Activated CD8-positive, alpha-beta memory T cell treated with anti-CD3 and anti-CD28 coated beads for 1 hour (primary cell): ENCODE results near the gene IFNLR1.

Experiments used
- DNase-seq, 2 donors: peaks; one replicate each; pipeline ENCODE4 v3.0.0-alpha.2; 2020; ENCODE audit warnings: low read depth in 1 of 2; ENCODE audit errors: extremely low read depth in 1 of 2

Gene IFNLR1

GRCh38 chr1:24152631-24153494 is 34.2 kb downstream of the IFNLR1 start:
- no peak for DNase-seq

GRCh38 chr1:24151175-24151533 is 35.9 kb downstream of the IFNLR1 start:
- DNase-seq = no peak

DNA sequence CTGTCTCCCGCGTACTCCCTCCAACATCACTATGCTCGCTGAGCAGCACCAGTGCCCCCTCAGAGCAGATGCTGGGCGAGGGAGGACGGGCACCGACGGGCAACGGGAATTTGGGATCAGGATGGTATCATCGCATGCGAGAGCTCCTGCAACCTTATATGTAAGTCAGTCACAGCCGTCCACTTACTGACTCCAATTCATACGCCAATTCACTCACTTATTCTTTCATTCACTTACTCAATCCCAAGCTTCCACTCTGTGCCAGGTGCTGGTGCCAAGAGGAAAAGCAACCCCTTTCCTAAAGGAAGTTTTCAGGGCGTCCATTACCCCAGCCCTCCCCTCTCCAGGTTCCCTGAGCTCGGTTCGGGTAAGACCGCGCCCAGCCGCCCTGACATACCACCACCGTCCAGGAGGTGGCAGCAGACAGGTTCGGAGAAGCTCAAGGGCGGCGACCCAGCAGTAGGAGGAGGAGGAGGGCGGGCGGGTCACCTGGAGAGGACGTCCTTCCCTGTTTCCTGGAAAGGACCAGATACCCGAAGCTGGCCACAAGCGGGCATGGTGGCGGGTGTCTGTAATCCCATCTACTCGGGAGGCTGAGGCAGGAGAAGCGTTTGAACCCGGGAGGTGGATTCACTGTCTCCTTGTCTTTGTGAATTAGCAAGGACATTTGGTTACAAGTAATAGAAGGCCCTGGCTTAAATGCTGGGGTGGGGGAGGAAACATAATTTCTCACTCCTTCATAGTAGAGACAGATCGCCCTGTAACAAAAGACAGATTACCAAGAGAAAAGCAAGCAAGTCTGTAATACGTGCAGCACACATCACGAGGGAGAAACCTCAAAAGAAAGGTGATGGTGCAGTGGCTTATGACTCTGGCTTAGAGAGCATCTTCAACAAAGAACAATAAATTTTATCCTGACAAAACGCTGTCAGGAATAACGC is 36.6 kb downstream of the IFNLR1 start:
- DNase-seq = peak; percentile 61 to 83

- no peak for DNase-seq
Observed at GRCh38 chr1:24149866-24150233, 37.2 kb downstream of the IFNLR1 start.

DNA sequence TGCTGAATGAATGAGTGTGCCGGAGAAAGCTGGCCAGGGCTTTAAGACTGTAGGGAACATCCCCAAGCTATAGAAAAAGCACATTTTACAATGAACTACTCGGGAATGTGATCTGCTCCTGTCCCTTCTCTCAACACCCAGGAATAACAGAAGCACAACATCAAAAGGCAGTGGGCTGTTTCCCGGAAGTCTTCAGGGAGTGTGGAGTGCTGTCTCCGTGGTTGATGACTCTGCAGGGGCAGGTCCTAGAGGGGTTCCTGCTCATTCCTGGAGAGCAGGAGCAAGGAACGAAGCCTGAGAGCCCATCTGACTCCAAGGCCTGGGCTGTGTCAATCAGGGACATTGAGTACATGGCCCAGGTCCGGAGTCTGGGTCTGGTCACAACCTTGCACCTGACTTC is 39.3 kb downstream of the IFNLR1 start:
- no peak for DNase-seq

DNA sequence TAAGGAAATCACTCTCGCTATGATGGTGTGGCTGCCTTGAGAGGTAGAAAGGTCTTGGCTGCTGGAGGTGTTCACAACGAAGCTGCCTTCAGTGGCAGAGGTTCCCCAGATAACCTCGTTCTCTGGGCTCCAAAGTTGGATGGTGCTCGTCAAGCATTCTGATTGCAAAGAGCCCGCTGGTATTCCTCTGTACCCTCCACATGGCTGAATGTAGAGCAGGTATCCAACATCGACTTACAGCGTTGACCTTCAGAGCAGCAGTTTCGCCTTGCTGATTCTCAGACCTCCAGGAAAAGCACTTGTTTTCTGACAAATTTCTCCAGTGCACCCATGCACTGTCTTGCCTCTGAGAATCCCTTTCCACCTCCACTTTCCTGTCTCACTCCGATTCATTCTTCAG is 39.9 kb downstream of the IFNLR1 start:
- DNase-seq = no peak

- DNase-seq = no peak
Observed at GRCh38 chr1:24142546-24143534, 44.2 kb downstream of the IFNLR1 start, which contains the start of gene IL22RA1. Gene IL22RA1 (minus strand): TSS chr1:24143140. CDS start chr1:24143082, 58 bp downstream.

GRCh38 chr1:24141311-24141997 is 45.6 kb downstream of the IFNLR1 start:
- DNase-seq = no peak

GRCh38 chr1:24140741-24141181 is 46.3 kb downstream of the IFNLR1 start:
- no peak for DNase-seq

GRCh38 chr1:24139841-24140425 is 47.2 kb downstream of the IFNLR1 start:
- DNase-seq = no peak

DNA sequence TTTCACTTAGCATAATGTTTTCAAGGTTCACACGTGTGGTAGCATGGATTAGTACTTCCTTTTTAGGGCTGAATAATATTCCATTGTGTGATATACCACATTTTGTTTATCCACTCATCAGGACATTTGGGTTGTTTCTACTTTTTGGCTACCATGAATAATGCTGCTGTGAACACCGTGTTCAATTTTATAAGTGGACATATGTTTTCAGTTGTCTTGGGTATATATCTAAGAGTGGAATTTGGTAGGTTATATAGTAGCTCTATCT is 47.9 kb downstream of the IFNLR1 start:
- no peak for DNase-seq

DNA sequence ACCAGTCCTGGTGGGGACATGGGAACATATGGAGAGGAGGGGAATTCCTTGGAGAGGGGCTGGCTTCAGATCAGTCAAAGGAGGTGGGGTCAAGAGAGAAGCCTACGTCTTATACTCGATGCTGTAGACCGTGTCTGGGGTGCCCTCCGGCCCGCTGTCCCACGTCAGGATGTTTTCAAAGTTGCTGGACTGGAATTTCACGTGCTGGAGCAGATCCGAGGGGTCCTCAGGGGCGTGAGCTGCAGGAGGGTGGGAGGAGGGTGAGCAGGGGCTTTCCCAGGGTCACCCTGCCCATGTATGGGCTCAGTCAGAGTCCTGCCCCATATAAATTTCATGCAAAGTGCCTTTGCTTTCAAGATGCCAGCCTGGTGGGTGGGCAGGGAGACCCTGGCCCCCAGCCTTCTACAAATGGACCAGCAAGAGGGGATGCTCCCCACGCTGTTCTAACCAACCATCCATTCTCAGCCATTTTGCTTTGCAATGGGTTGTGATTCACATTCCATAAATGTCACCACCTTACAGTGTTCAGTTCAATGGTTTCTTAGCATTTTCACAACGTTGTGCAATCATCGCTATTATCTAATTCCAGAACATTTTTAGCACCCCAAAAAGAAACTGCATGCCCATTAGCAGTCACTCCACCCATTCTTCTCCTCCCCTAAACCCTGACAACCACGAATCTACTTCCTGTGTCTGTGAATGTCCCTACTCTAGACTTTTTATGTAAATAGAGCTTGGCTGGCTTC is 48.4 kb downstream of the IFNLR1 start:
- DNase-seq = no peak

- DNase-seq = no peak
Observed at GRCh38 chr1:24136956-24137539, 50.0 kb downstream of the IFNLR1 start.

GRCh38 chr1:24134376-24134775 is 52.7 kb downstream of the IFNLR1 start:
- no peak for DNase-seq

GRCh38 chr1:24133819-24134218 is 53.3 kb downstream of the IFNLR1 start:
- DNase-seq = no peak

DNA sequence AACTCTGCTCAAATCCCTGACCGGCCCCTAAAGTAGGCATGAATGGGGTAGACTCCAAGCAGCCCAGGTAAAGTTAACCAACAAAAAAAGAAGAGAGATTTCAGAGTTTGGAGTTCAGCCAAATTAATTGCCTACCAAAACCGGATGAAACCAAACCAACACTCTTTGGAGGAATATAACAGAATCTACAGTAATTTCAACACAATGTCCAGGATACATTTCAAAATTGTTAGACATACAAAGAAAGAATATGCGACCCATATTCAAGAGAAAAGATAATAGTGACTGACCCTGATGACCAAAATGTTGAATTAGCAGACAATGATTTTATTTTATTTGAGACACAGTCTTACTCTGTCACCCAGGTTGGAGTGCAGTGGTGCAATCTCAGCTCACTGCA is 56.7 kb downstream of the IFNLR1 start:
- DNase-seq = no peak

- DNase-seq = no peak
Observed at GRCh38 chr1:24127801-24128363, 59.2 kb downstream of the IFNLR1 start.

- no peak for DNase-seq
Observed at GRCh38 chr1:24127134-24127800, 59.8 kb downstream of the IFNLR1 start.
